GM23338 (cell line): ENCODE results near the gene ZNF148. TPM values are rescaled to one million over a fixed set of nuclear protein-coding genes. Genes with fewer than 3 reads are reported as not detected.

Source experiments
- ATAC-seq: fragments of 200-7000 bp; cut with Tn5 transposase; 3 replicates; pipeline ENCODE4 v1.9.1; 2020
- DNase-seq: peaks from one replicate; pipeline ENCODE4 v3.0.0-alpha.2; 2015; ENCODE audit warnings: low spot score
- H2AFZ ChIP-seq: fragments of 200-600 bp; sonication (generic); 2 replicates; pipeline ENCODE4 v1.8.0; 2016; ENCODE audit warnings: antibody characterized with exemption, mild to moderate bottlenecking, moderate library complexity
- H3F3A ChIP-seq: fragments of 200-600 bp; sonication (generic); replicated peaks from 2 replicates; pipeline ENCODE4 v1.8.0; 2017; ENCODE audit warnings: antibody characterized with exemption, mixed run types, low read depth
- H3K27ac ChIP-seq: fragments of 200-600 bp; sonication (generic); 2 replicates; pipeline ENCODE4 v1.6.1; 2016; ENCODE audit warnings: low read depth
- H3K27me3 ChIP-seq: fragments of 200-600 bp; sonication (generic); 2 replicates; pipeline ENCODE4 v1.8.0; 2016; ENCODE audit warnings: mild to moderate bottlenecking, mixed run types, moderate library complexity; ENCODE audit not compliant: insufficient read depth
- H3K36me3 ChIP-seq: fragments of 200-600 bp; sonication (generic); 2 replicates; pipeline ENCODE4 v1.8.0; 2016; ENCODE audit warnings: mild to moderate bottlenecking; ENCODE audit not compliant: insufficient read depth
- H3K4me1 ChIP-seq: fragments of 200-600 bp; sonication (generic); 2 replicates; pipeline ENCODE4 v1.8.0; 2016; ENCODE audit warnings: mild to moderate bottlenecking, moderate library complexity; ENCODE audit not compliant: insufficient read depth
- H3K4me2 ChIP-seq: fragments of 200-600 bp; sonication (generic); 2 replicates; pipeline ENCODE4 v1.7.1; 2017; ENCODE audit warnings: mixed run types
- H3K4me3 ChIP-seq: fragments of 200-600 bp; sonication (generic); 2 replicates; pipeline ENCODE4 v1.6.1; 2016; ENCODE audit warnings: mixed run types
- H3K79me2 ChIP-seq: fragments of 200-600 bp; sonication (generic); replicated peaks from 2 replicates; pipeline ENCODE4 v1.8.0; 2017; ENCODE audit warnings: mild to moderate bottlenecking; ENCODE audit not compliant: insufficient read depth
- H3K9me2 ChIP-seq: fragments of 200-600 bp; sonication (generic); 2 replicates; pipeline ENCODE4 v1.8.0; 2017; ENCODE audit not compliant: insufficient read depth
- H4K20me1 ChIP-seq: fragments of 200-600 bp; sonication (generic); replicated peaks from 2 replicates; pipeline ENCODE4 v1.8.0; 2017; ENCODE audit warnings: mild to moderate bottlenecking; ENCODE audit not compliant: insufficient read depth
- H3K27ac Mint-ChIP-seq: 2 replicates; pipeline ENCODE4 v1.8.0; 2020; ENCODE audit warnings: inconsistent platforms, mild to moderate bottlenecking, moderate library complexity, mixed read lengths
- H3K27me3 Mint-ChIP-seq: 3 replicates; pipeline ENCODE4 v1.8.0; 2022; ENCODE audit warnings: low read depth, mild to moderate bottlenecking, moderate library complexity, mixed read lengths, inconsistent platforms; ENCODE audit not compliant: insufficient read depth, poor library complexity
- H3K36me3 Mint-ChIP-seq: 3 replicates; pipeline ENCODE4 v1.8.0; 2021; ENCODE audit warnings: low read depth, mild to moderate bottlenecking, inconsistent platforms, moderate library complexity, mixed read lengths
- H3K4me1 Mint-ChIP-seq: 3 replicates; pipeline ENCODE4 v1.8.0; 2020; ENCODE audit warnings: mild to moderate bottlenecking, inconsistent platforms, mixed read lengths
- H3K4me3 Mint-ChIP-seq: 3 replicates; pipeline ENCODE4 v1.8.0; 2021; ENCODE audit warnings: moderate library complexity, mild to moderate bottlenecking, inconsistent platforms, mixed read lengths
- H3K9me3 Mint-ChIP-seq: 3 replicates; pipeline ENCODE4 v1.8.0; 2020; ENCODE audit warnings: moderate library complexity, mild to moderate bottlenecking, inconsistent platforms, mixed read lengths
- CREB1 ChIP-seq: fragments of 250-450 bp; sonication (Bioruptor Pico); IDR thresholded peaks from 2 replicates; pipeline ENCODE4 v1.5.0; 2020; ENCODE audit warnings: low read depth, mild to moderate bottlenecking, moderate library complexity
- JUNB ChIP-seq: IDR thresholded peaks from one replicate; pipeline ENCODE4 v1.6.1; 2016; ENCODE audit warnings: antibody characterized with exemption; ENCODE audit not compliant: unreplicated experiment
- POLR2AphosphoS5 ChIP-seq: IDR thresholded peaks from 2 replicates; pipeline ENCODE4 v1.6.1; 2016; ENCODE audit warnings: antibody characterized with exemption, low read depth
- ZNF114 ChIP-seq: fragments of 250-450 bp; sonication (Bioruptor Pico); IDR thresholded peaks from 2 replicates; pipeline ENCODE4 v1.5.0; 2020; ENCODE audit warnings: mild to moderate bottlenecking, moderate library complexity
- ZNF331 ChIP-seq: fragments of 250-450 bp; sonication (Bioruptor Pico); IDR thresholded peaks from 2 replicates; pipeline ENCODE4 v1.5.0; 2020; ENCODE audit warnings: low read depth, mild to moderate bottlenecking, moderate library complexity
- polyA plus RNA-seq: library from polyadenylated mRNA; unstranded; fragments of >200 nt; fragmentation: Nextera tagmentation; extraction: Ambion mirVana; gene quantifications from 2 replicates; pipeline ENCODE4 v1.2.1, GENCODE V29; 2016
- total RNA-seq: library from RNA; depleted of rRNA; stranded (reverse); fragments of >200 nt; shearing (Covaris generic); gene quantifications from 2 replicates; pipeline ENCODE4 v1.2.3, GENCODE V29; 2014
- TF ChIP-seq, protein P1 (sequence below): IDR thresholded peaks from one replicate; pipeline ENCODE4 v1.6.1; 2018; ENCODE audit warnings: antibody characterized with exemption; ENCODE audit not compliant: unreplicated experiment
- TF ChIP-seq, protein P2 (sequence below): fragments of 250-450 bp; sonication (Bioruptor Pico); IDR thresholded peaks from 2 replicates; pipeline ENCODE4 v1.5.0; 2020; ENCODE audit warnings: mild to moderate bottlenecking, moderate library complexity

Gene ZNF148
- total and polyA plus RNA-seq, 2 experiments from 2014 or later, result 13.9 to 16.9 TPM

- TF ChIP-seq JUNB, result no peak
- no peak for TF ChIP-seq ZNF114 (CRISPR knock-in tag)
- TF ChIP-seq, protein P1, sequence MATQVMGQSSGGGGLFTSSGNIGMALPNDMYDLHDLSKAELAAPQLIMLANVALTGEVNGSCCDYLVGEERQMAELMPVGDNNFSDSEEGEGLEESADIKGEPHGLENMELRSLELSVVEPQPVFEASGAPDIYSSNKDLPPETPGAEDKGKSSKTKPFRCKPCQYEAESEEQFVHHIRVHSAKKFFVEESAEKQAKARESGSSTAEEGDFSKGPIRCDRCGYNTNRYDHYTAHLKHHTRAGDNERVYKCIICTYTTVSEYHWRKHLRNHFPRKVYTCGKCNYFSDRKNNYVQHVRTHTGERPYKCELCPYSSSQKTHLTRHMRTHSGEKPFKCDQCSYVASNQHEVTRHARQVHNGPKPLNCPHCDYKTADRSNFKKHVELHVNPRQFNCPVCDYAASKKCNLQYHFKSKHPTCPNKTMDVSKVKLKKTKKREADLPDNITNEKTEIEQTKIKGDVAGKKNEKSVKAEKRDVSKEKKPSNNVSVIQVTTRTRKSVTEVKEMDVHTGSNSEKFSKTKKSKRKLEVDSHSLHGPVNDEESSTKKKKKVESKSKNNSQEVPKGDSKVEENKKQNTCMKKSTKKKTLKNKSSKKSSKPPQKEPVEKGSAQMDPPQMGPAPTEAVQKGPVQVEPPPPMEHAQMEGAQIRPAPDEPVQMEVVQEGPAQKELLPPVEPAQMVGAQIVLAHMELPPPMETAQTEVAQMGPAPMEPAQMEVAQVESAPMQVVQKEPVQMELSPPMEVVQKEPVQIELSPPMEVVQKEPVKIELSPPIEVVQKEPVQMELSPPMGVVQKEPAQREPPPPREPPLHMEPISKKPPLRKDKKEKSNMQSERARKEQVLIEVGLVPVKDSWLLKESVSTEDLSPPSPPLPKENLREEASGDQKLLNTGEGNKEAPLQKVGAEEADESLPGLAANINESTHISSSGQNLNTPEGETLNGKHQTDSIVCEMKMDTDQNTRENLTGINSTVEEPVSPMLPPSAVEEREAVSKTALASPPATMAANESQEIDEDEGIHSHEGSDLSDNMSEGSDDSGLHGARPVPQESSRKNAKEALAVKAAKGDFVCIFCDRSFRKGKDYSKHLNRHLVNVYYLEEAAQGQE, result no peak
- TF ChIP-seq ZNF331 (CRISPR knock-in tag), result no peak
- no peak for TF ChIP-seq POLR2AphosphoS5
- DNase-seq (no peak), ATAC-seq (no peak)
- no peak overlapping the region for H3K4me3 ChIP-seq
- no peaks in the 10 kb centered on the region for H3K79me2 ChIP-seq
- no peak overlapping the region for H3K27ac ChIP-seq
- H3K4me2 ChIP-seq, result no peak overlapping the region; the same call in 1 of the 2 replicates
- Mint-ChIP-seq H3K36me3 (peaks cover 11% of the 10 kb centered on the region), H3K27me3 (peaks cover 6% of the 10 kb centered on the region), H3K9me3 (peaks cover 2% of the 10 kb centered on the region; the same call in 1 of the 3 replicates), H3K27ac (no peak overlapping the region), H3K4me3 (no peak overlapping the region), H3K4me1 (peaks cover 36% of the 10 kb centered on the region)
- peaks cover 11% of the 10 kb centered on the region for H3K4me1 ChIP-seq
- H3K27me3 ChIP-seq, result no peaks in the 10 kb centered on the region
- no peak overlapping the region for H2AFZ ChIP-seq
- no peaks in the 10 kb centered on the region; the same call in 1 of the 2 replicates for H3F3A ChIP-seq
- H3K9me2 ChIP-seq, result no peaks in the 10 kb centered on the region
- no peaks in the 10 kb centered on the region for H4K20me1 ChIP-seq
- no peaks in the 10 kb centered on the region; the same call in 1 of the 2 replicates for H3K36me3 ChIP-seq
These were observed 180.9 kb downstream of the ZNF148 start for GRCh38 chr3:125194061-125194848.

- H3K4me3 ChIP-seq, result no peak overlapping the region
- peaks cover 8% of the 10 kb centered on the region for H3K27me3 Mint-ChIP-seq
- no peaks in the 10 kb centered on the region for H4K20me1 ChIP-seq
- peak overlapping the region; percentile 20; the same call in 1 of the 2 replicates for H3K27ac Mint-ChIP-seq
- ATAC-seq (peak; percentile 85), DNase-seq (peak; percentile 68)
- H3K36me3 Mint-ChIP-seq, result peaks cover 26% of the 10 kb centered on the region
- H3K4me2 ChIP-seq, result peak overlapping the region; percentile 49
- no peaks in the 10 kb centered on the region; the same call in 1 of the 2 replicates for H3K36me3 ChIP-seq
- H2AFZ ChIP-seq, result peak overlapping the region; percentile 39; the same call in 1 of the 2 replicates
- H3K4me1 ChIP-seq, result peaks cover 11% of the 10 kb centered on the region
- peaks cover 46% of the 10 kb centered on the region for H3K4me1 Mint-ChIP-seq
- peaks cover 3% of the 10 kb centered on the region; the same call in 1 of the 3 replicates for H3K9me3 Mint-ChIP-seq
- H3K9me2 ChIP-seq, result no peaks in the 10 kb centered on the region
- peak overlapping the region; percentile 83 for H3K27ac ChIP-seq
- H3F3A ChIP-seq, result no peaks in the 10 kb centered on the region; the same call in 1 of the 2 replicates
- no peaks in the 10 kb centered on the region for H3K79me2 ChIP-seq
- H3K4me3 Mint-ChIP-seq, result no peak overlapping the region
- H3K27me3 ChIP-seq, result no peaks in the 10 kb centered on the region
- no peak for TF ChIP-seq CREB1 (CRISPR knock-in tag)
- TF ChIP-seq, protein P2, sequence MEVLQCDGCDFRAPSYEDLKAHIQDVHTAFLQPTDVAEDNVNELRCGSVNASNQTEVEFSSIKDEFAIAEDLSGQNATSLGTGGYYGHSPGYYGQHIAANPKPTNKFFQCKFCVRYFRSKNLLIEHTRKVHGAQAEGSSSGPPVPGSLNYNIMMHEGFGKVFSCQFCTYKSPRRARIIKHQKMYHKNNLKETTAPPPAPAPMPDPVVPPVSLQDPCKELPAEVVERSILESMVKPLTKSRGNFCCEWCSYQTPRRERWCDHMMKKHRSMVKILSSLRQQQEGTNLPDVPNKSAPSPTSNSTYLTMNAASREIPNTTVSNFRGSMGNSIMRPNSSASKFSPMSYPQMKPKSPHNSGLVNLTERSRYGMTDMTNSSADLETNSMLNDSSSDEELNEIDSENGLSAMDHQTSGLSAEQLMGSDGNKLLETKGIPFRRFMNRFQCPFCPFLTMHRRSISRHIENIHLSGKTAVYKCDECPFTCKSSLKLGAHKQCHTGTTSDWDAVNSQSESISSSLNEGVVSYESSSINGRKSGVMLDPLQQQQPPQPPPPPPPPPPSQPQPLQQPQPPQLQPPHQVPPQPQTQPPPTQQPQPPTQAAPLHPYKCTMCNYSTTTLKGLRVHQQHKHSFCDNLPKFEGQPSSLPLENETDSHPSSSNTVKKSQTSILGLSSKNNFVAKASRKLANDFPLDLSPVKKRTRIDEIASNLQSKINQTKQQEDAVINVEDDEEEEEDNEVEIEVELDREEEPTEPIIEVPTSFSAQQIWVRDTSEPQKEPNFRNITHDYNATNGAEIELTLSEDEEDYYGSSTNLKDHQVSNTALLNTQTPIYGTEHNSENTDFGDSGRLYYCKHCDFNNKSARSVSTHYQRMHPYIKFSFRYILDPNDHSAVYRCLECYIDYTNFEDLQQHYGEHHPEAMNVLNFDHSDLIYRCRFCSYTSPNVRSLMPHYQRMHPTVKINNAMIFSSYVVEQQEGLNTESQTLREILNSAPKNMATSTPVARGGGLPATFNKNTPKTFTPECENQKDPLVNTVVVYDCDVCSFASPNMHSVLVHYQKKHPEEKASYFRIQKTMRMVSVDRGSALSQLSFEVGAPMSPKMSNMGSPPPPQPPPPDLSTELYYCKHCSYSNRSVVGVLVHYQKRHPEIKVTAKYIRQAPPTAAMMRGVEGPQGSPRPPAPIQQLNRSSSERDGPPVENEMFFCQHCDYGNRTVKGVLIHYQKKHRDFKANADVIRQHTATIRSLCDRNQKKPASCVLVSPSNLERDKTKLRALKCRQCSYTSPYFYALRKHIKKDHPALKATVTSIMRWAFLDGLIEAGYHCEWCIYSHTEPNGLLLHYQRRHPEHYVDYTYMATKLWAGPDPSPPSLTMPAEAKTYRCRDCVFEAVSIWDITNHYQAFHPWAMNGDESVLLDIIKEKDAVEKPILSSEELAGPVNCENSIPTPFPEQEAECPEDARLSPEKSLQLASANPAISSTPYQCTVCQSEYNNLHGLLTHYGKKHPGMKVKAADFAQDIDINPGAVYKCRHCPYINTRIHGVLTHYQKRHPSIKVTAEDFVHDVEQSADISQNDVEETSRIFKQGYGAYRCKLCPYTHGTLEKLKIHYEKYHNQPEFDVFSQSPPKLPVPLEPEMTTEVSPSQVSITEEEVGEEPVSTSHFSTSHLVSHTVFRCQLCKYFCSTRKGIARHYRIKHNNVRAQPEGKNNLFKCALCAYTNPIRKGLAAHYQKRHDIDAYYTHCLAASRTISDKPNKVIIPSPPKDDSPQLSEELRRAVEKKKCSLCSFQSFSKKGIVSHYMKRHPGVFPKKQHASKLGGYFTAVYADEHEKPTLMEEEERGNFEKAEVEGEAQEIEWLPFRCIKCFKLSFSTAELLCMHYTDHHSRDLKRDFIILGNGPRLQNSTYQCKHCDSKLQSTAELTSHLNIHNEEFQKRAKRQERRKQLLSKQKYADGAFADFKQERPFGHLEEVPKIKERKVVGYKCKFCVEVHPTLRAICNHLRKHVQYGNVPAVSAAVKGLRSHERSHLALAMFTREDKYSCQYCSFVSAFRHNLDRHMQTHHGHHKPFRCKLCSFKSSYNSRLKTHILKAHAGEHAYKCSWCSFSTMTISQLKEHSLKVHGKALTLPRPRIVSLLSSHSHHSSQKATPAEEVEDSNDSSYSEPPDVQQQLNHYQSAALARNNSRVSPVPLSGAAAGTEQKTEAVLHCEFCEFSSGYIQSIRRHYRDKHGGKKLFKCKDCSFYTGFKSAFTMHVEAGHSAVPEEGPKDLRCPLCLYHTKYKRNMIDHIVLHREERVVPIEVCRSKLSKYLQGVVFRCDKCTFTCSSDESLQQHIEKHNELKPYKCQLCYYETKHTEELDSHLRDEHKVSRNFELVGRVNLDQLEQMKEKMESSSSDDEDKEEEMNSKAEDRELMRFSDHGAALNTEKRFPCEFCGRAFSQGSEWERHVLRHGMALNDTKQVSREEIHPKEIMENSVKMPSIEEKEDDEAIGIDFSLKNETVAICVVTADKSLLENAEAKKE (CRISPR knock-in tag), result peak; percentile 32; the same call in 1 of the 2 replicates
These were observed 182.7 kb downstream of the ZNF148 start for GRCh38 chr3:125192190-125193035.
